NCI-H187 (cell line): ENCODE results near the gene AK8.
"Not testable (repeated sequence)": the region's sequence is repeated elsewhere in the genome, so short reads cannot be mapped to it uniquely, and the experiment has no call there.

ENCODE experiments used
- DNase-seq, 2 experiments: peaks; one replicate each; lab custom pipeline; 2025; lab: John Stamatoyannopoulos, UW

The AK8 gene

DNA sequence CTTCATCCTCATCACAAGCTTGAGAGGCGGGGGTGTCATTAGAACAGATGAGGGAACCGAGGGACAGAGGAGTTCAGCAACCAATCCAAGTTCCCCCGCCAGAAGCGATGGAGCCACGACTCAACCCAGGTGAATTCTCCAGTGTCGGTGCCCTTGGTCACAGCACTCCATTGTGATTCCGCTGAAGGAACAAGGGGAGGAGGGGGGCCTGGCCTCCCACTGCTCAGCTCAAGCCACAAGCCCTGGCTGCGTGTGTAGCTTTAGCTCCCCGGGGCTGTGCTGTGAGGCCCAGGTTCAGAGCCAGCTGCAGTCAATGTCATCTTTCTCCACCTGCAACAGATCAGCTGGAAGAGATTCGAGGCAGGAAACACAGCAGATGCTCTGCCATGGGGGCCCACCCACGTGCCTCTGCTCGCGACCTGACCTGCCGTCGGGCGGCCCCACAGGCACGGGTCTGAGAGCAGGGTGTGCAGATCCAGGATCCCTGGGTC is 135.2 kb downstream of the AK8 start:
- no peak for DNase-seq

DNA sequence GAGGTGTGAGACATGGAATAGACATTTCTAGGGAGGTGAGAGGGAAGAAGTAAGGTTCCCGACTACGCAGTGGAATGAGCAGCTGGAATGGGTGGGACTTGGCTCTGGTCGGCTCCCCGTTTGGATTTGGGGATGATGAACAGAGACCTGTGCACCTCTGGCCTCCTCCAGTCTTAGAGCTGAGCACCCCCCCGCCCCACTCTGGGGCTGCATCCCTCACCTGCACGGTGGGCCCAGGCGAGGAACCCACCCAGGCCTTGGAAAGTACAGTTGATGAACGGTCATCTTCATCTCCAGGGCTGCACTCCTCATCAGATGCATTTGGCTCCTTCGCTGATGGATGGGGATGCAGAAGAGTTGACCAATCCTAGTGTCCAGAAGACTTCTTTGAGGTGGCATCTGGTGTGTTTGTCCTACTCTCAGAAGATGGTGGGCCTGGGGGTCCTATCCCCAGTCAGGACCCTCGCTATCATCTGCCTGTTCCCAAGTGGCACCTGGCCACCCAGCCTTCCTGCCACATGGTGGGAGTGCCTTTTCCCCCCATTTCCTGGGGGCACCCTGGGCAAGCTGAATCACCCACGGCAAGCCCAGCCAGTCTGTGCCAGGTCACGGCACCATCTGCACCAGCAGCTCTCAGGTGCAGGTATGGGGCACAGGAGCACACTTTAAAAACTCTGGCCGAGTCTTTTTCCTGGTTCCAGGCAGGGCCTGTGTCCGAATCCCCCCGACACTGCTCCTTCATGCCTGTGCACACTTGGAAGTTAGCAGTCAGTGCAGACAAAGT is 137.4 kb downstream of the AK8 start:
- DNase-seq = no peak

DNA sequence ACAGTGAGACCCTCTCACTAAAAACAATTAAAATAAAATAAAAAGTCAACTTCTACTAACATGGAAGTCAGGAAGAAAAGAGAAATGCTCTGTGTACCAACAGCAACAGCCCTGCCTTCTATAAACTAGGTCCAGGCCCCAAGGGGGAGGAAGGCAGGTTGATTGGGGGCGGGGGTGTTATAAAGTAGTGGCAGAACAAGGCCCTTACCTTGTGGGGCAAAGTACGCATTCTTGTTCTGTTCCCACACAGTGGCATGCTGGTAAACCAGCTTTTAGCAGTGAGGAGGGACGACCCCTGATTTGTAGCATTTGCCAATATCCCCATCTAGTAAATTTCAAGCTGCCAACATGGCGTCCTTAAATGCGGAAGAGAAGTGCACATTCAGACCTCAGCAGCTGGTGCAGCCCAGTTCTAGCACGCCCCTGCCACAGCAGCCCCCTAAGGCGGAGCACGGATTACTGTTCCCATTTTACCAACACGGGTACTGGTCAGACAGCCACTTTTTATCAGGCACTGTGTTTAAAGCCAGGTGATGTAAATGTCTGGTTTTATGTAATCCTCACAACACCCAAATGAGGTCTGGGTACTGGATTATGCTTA is 138.3 kb downstream of the AK8 start:
- no peak for DNase-seq

GRCh38 chr9:132733260-132733815 is 144.7 kb downstream of the AK8 start:
- DNase-seq = no peak

GRCh38 chr9:132732326-132733259 is 145.5 kb downstream of the AK8 start:
- DNase-seq = no peak

GRCh38 chr9:132731230-132731629 is 146.9 kb downstream of the AK8 start:
- DNase-seq = no peak

GRCh38 chr9:132730054-132731033 is 147.7 kb downstream of the AK8 start:
- DNase-seq = no peak

DNA sequence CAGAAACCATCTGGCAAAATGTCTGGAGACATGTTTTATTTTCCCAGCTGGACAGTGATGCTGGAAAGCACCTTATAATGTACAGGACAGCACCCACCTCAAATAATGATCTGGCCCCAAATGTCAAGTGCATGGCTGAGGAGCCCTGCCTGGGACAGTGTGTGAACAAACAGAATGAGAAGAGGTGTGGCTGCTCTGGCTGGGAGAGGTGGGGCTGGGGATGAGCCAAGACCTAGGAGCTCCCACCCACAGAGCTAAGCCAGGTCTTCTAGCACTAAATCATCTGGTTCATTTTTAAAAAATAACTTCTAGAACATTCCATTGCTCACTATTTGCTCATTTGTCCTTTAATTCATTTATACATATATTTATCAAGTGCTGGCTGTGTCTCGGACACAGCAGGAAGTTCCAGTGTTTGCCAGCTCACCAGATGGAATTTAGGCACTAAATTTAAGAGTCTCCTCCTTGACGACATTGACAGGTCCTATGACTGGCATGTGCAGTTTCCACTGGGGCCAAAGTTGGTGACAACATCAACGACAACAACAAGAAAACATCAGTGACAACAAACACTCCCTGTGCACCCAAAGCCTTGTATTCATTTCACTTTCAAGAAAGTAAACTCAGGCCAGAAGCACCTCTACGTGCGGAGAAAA is 148.7 kb downstream of the AK8 start:
- no peak for DNase-seq

DNA sequence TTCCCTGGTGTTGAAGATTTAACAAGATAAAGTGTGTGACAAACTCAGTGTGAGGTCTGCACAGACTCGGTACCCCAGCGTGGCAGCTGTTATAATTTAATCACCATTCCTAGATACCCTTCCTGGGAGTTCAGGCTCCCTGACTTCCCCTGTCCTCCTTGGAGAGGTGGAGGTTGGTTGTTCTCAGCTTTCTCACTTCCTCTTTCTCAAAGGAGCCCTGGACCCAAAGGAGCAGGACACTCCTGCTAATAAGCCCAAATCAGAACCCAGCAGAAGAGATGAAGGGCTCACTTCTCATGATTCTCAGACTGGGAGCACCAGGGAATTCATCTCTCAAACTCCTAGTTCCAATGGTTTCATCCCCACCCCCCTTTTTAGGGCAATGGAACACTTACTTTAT is 149.6 kb downstream of the AK8 start:
- DNase-seq = no peak

- DNase-seq = no peak
Observed at GRCh38 chr9:132728071-132728470, 150.0 kb downstream of the AK8 start.

- no peak for DNase-seq
Observed at GRCh38 chr9:132726576-132727130, 151.4 kb downstream of the AK8 start.

- no peak for DNase-seq
Observed at GRCh38 chr9:132725306-132725705, 152.8 kb downstream of the AK8 start.

- no peak for DNase-seq
Observed at GRCh38 chr9:132723809-132724208, 154.3 kb downstream of the AK8 start.

DNA sequence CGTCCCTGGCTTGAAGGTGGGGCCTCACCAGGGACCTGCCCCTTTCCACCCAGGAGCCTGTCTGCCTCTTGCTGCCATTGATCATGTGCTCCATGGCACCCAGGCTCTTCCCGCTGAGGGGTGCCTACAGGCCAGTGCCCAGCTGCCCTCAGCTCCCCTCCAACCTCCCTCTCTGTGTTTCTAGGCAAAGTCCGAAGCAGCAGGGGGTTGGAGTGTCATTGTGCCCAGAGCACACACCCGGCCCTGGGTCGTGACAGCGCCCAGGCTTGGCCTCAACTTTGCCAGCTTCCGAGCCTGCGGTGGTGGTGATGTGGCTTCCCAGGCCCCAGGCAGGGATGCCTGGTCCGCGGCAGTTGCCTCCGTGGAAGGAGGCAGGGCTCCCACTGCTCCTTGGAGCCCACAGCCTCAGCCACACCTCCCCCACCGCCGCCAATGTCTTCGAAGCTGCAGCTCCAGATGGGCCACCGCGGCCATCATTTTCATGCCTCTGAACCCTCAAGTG is 155.5 kb downstream of the AK8 start:
- DNase-seq = no peak

DNA sequence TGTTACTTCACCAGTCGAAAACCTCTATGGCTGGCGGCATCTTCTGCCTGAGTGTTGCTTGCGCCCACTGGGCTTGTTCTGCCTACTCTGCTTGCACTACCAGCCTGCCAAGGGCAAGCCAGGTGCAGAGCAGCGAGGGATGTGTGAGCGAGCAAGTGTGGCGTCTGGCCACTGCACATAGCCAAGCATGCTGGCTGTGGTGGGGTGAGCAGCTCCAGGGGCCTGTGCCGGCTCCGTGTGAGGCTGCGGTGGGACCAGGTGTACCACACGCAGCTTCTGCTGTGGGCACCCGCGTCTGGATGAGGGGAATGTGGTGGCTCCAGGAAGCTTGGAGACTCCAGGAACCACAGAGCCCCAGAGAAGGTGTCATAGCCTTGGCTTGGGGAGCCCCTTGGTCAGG is 156.4 kb downstream of the AK8 start:
- DNase-seq = no peak

- DNase-seq = not testable (repeated sequence)
Observed at GRCh38 chr9:132718381-132718928, 159.6 kb downstream of the AK8 start.

GRCh38 chr9:132717326-132717945 is 160.6 kb downstream of the AK8 start:
- DNase-seq = no peak

- DNase-seq = no peak
Observed at GRCh38 chr9:132716007-132716406, 162.1 kb downstream of the AK8 start.

DNA sequence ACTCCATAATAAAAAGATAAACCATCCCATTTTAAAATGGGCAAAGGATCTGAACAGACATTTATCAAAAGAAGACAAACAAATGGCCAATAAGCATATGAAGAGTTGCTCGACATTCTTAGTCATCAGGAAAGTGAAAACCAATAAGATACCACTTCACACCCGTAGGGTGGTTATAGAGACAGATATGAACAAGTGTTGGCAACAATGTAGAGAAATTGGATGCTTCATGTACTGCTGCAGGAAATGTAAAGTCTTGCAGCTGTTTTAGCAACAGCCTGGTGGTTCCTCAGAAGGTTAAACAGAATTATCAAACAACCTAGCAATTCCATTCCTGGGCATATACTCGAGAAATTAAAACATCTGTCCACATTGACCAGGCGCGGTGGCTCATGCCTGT is 165.3 kb downstream of the AK8 start:
- DNase-seq = no peak
